ENCODE measurements around the gene NCOA7. TPM values are rescaled to one million over a fixed set of nuclear protein-coding genes. Genes with fewer than 3 reads are reported as not detected.

The NCOA7 gene
- total and polyA plus RNA-seq, 8 donors: 1.2 to 131 (median 21.8) TPM

DNA sequence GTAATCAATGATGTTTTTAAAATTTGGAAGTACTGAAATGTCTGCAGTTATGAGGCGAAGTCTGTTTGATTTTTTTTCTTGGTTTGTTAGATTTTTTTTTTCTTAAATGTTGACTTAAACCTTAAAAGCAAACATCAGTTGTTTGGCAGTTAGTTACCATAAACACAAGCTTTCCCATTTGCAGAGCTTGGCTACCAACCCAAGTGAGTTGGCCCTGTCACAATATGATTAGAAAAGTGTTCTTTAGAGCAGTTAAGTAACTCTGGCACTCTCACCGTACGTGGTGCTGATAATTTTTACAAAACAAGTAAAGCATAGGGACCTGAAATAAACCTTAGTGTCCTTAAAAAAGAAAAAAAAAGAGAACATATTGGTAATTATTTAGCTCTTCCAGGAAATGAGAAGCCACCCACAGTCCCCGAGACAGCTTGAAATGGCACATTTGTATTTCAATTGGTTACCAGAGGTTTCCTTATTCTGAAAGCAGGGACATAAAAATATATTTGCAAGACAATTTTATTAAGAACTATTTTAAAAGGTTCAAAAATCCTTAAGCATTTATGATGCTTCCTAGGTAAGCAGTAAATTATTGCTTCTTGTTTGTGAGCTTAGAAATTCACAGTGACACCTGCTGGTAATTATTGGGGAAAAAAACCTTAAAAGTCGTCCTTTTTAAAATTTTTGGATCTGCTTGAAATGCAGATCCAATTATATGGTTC lies 37.4 kb upstream of the NCOA7 start:
- DNase-seq: peak in 1 of 2 donors; percentile 49
- no peaks in the 10 kb centered on the region for H3K9me3 ChIP-seq
- TF ChIP-seq EP300 (IDR thresholded peaks at IDR 0.05) (no peak), POLR2AphosphoS5 (IDR thresholded peaks at IDR 0.05) (no peak)
- TF ChIP-seq, protein P1, sequence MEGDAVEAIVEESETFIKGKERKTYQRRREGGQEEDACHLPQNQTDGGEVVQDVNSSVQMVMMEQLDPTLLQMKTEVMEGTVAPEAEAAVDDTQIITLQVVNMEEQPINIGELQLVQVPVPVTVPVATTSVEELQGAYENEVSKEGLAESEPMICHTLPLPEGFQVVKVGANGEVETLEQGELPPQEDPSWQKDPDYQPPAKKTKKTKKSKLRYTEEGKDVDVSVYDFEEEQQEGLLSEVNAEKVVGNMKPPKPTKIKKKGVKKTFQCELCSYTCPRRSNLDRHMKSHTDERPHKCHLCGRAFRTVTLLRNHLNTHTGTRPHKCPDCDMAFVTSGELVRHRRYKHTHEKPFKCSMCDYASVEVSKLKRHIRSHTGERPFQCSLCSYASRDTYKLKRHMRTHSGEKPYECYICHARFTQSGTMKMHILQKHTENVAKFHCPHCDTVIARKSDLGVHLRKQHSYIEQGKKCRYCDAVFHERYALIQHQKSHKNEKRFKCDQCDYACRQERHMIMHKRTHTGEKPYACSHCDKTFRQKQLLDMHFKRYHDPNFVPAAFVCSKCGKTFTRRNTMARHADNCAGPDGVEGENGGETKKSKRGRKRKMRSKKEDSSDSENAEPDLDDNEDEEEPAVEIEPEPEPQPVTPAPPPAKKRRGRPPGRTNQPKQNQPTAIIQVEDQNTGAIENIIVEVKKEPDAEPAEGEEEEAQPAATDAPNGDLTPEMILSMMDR (IDR thresholded peaks at IDR 0.05): peak in 3 of 7 experiments; percentile 31 to 33 (median 31)
- peaks cover 7 to 32% (median 17%) of the 10 kb centered on the region in 4 donors for H3K4me1 ChIP-seq
- intact Hi-C loops (cut with DNase I; ENCODE audit: low total_unique reads): no loop called here
- 22 to 34% (median 26%) methylated on average over 5 of the region's 5 CpGs for WGBS, 5 donors
- H3K4me3 ChIP-seq: no peak overlapping the region
- no peaks in the 10 kb centered on the region for H3K36me3 ChIP-seq
- H3K27ac ChIP-seq: no peak overlapping the region
- H3K27me3 ChIP-seq: peaks cover 0 to 74% (median 44%) of the 10 kb centered on the region in 3 donors

DNA sequence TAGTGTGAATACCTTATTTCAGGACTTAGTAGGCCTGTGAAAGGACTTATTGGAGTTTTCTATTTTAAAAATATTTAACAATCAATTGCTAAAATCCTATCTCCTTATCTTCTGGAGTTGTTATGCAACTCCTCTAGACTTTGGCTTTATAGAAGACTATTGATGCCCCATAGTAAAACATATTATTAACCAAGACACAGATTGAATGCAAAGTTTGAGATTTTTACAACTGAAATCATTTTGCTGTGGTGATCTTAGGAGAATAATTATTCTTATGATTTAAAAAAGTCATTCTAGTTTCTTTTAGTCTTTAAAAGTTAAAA lies 36.9 kb upstream of the NCOA7 start:
- TF ChIP-seq POLR2A (IDR thresholded peaks at IDR 0.05): no peak
- no peak for TF ChIP-seq POLR2AphosphoS5 (IDR thresholded peaks at IDR 0.05)
- TF ChIP-seq, protein P1 (IDR thresholded peaks at IDR 0.05): no peak
- TF ChIP-seq EP300 (IDR thresholded peaks at IDR 0.05): no peak
- Histone ChIP-seq H3K4me1 (peaks cover 7 to 27% (median 12%) of the 10 kb centered on the region in 4 donors), H3K9me3 (no peaks in the 10 kb centered on the region), H3K36me3 (peaks cover 0 to 1% (median 0%) of the 10 kb centered on the region in 4 donors), H3K27ac (no peak overlapping the region), H3K27me3 (peaks cover 0 to 69% (median 39%) of the 10 kb centered on the region in 3 donors), H3K4me3 (no peak overlapping the region)
- intact Hi-C loops (cut with DNase I; ENCODE audit: low total_unique reads): no loop called here
- no peak for DNase-seq

DNA sequence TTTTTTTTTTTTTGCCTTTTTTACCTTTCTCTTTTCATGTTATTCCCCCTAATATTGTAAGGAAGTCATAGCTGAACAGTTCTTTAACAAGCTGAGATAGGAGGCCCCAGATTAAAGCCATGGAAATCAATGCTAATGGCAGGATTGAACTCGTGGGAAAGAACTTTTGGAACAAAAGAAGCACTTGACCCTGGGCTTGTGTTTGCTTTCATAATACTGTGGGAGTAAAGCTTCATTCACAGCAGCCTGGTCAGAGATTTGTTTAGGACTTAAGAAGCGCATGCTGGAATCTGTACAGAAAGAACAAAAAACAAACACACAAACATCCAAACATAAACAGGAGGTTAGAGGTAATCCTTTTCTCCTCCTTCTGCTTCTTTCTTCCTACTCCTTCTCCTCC lies 36.2 kb upstream of the NCOA7 start:
- intact Hi-C loops (cut with DNase I; ENCODE audit: low total_unique reads): no loop called here
- Histone ChIP-seq H3K27me3 (peaks cover 0 to 69% (median 41%) of the 10 kb centered on the region in 3 donors), H3K9me3 (no peaks in the 10 kb centered on the region), H3K4me3 (no peak overlapping the region), H3K27ac (no peak overlapping the region), H3K36me3 (peaks cover 0 to 8% (median 2%) of the 10 kb centered on the region in 4 donors), H3K4me1 (peaks cover 7 to 22% (median 8%) of the 10 kb centered on the region in 4 donors)
- DNase-seq: no peak
- TF ChIP-seq POLR2A (IDR thresholded peaks at IDR 0.05): no peak
- TF ChIP-seq EP300 (IDR thresholded peaks at IDR 0.05): no peak
- TF ChIP-seq, protein P1 (IDR thresholded peaks at IDR 0.05): no peak
- no peak for TF ChIP-seq POLR2AphosphoS5 (IDR thresholded peaks at IDR 0.05)
- WGBS, 5 donors: 26 to 40% (median 33%) methylated on average over 2 of the region's 2 CpGs

DNA sequence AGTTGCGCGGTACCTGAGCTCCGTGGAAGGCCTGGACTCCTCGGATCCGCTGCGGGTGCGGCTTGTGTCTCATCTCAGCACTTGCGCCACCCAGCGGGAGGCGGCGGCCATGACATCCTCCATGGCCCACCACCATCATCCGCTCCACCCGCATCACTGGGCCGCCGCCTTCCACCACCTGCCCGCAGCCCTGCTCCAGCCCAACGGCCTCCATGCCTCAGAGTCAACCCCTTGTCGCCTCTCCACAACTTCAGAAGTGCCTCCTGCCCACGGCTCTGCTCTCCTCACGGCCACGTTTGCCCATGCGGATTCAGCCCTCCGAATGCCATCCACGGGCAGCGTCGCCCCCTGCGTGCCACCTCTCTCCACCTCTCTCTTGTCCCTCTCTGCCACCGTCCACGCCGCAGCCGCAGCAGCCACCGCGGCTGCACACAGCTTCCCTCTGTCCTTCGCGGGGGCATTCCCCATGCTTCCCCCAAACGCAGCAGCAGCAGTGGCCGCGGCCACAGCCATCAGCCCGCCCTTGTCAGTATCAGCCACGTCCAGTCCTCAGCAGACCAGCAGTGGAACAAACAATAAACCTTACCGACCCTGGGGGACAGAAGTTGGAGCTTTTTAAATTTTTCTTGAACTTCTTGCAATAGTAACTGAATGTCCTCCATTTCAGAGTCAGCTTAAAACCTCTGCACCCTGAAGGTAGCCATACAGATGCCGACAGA lies 31.4 kb upstream of the NCOA7 start:
- intact Hi-C loops (cut with DNase I; ENCODE audit: low total_unique reads): no loop called here
- H3K4me1 ChIP-seq: no peaks in the 10 kb centered on the region
- H3K27ac ChIP-seq: no peak overlapping the region
- WGBS, 5 donors: 78 to 88% (median 83%) methylated on average over 34 to 42 of the region's 42 CpGs
- H3K36me3 ChIP-seq: peaks cover 0 to 8% (median 2%) of the 10 kb centered on the region in 4 donors
- H3K9me3 ChIP-seq: no peaks in the 10 kb centered on the region
- no peak for TF ChIP-seq EP300 (IDR thresholded peaks at IDR 0.05)
- no peak for TF ChIP-seq POLR2A (IDR thresholded peaks at IDR 0.05)
- TF ChIP-seq, protein P1 (IDR thresholded peaks at IDR 0.05): no peak
- no peak for TF ChIP-seq POLR2AphosphoS5 (IDR thresholded peaks at IDR 0.05)
- H3K4me3 ChIP-seq: no peak overlapping the region
- peaks cover 0 to 35% (median 10%) of the 10 kb centered on the region in 3 donors for H3K27me3 ChIP-seq
- no peak for DNase-seq

Measured in stomach (tissue), 9 donors.